Breast epithelium (tissue), 4 donors: ENCODE measurements around the gene IRF3. TPM values are rescaled to one million over a fixed set of nuclear protein-coding genes. Genes with fewer than 3 reads are reported as not detected.
A peak's percentile ranks its signal among the peaks of the same experiment; 100 is the strongest.

ENCODE experiments used
- DNase-seq, 2 donors: peaks; one replicate each; pipeline ENCODE4 v3.0.0-alpha.2; 2019; ENCODE audit warnings: low spot score in 2 of 2
- H3K27ac ChIP-seq, 2 donors: fragments of 200-600 bp; sonication (generic) in 1 of 2; one replicate each; pipeline ENCODE4 v1.5.1; 2016 to 2019; ENCODE audit warnings: mild to moderate bottlenecking in 1 of 2
- H3K27me3 ChIP-seq, 2 donors: fragments of 200-600 bp; sonication (generic) in 1 of 2; one replicate each; pipeline versions ENCODE4 v1.5.1 to v1.6.0; 2017 to 2019; ENCODE audit warnings: control low read depth in 1 of 2, mild to moderate bottlenecking in 1 of 2
- H3K36me3 ChIP-seq: fragments of 200-600 bp; one replicate; pipeline ENCODE4 v1.5.1; 2019
- H3K4me1 ChIP-seq, 2 donors: fragments of 200-600 bp; sonication (generic); one replicate each; pipeline ENCODE4 v1.5.1; 2016 to 2019; ENCODE audit warnings: control low read depth in 1 of 2
- H3K4me3 ChIP-seq, 3 donors: fragments of 200-600 bp; sonication (generic); 1 replicate in 2 of 3; 2 replicates in 1 of 3; pipeline ENCODE4 v1.5.1; 2016 to 2019; ENCODE audit warnings: mild to moderate bottlenecking in 3 of 3, moderate library complexity in 2 of 3
- H3K9me3 ChIP-seq, 2 donors: fragments of 200-600 bp; sonication (generic) in 1 of 2; one replicate each; pipeline ENCODE4 v1.5.1; 2016 to 2019; ENCODE audit warnings: control low read depth in 1 of 2
- CTCF ChIP-seq, 3 donors: fragments of 450-650 bp; IDR thresholded peaks; one replicate each; pipeline ENCODE4 v1.5.1; 2016 to 2017; ENCODE audit warnings: antibody characterized with exemption in 3 of 3, mild to moderate bottlenecking in 3 of 3, moderate library complexity in 3 of 3
- POLR2A ChIP-seq: fragments of 450-650 bp; IDR thresholded peaks from one replicate; pipeline ENCODE4 v1.6.1; 2016; ENCODE audit warnings: antibody characterized with exemption, mild to moderate bottlenecking, moderate library complexity
- POLR2AphosphoS5 ChIP-seq, 3 donors: sonication (generic); formaldehyde crosslinking; IDR thresholded peaks; one replicate each; pipeline ENCODE4 v1.6.1; 2017; ENCODE audit warnings: antibody characterized with exemption in 3 of 3
- intact Hi-C: fragments of 100-400 bp; cut with DNase I; formaldehyde crosslinking; loops from one replicate; pipeline ENCODE4 v1.15.1; 2023; ENCODE audit warnings: low total_unique reads
- total RNA-seq, 3 donors: library from RNA; depleted of rRNA; stranded (reverse); fragments of >200 nt; gene quantifications; one replicate each; pipeline ENCODE4 v1.1.0, GENCODE V29; 2016

Gene IRF3
- total RNA-seq, 3 donors from 2014 or later = 39.7 to 100 (median 52.4) TPM

- intact Hi-C loops = no loop called here
- peak; percentile 99 to 100 for DNase-seq
- no peaks in the 10 kb centered on the region for H3K36me3 ChIP-seq
- peak; percentile 94 to 96 (median 94) for TF ChIP-seq POLR2AphosphoS5 (IDR thresholded peaks at IDR 0.05)
- TF ChIP-seq CTCF (IDR thresholded peaks at IDR 0.05) = peak in 1 of 3 donors; percentile 32
- peak; percentile 78 for TF ChIP-seq POLR2A
- peak within 1 kb of the TSS; percentile 99 to 100 for H3K27ac ChIP-seq
- H3K4me3 ChIP-seq = peak within 1 kb of the TSS; percentile 97 to 99 (median 98)
- H3K4me1 ChIP-seq = peaks cover 5 to 23% of the 10 kb centered on the region in 2 donors
- no peaks in the 10 kb centered on the region for H3K9me3 ChIP-seq
- no peaks in the 10 kb centered on the region for H3K27me3 ChIP-seq
These were observed 25.4 kb downstream of the IRF3 start, which contains the start of gene RRAS for GRCh38 chr19:49640113-49640898. TSS of gene RRAS (minus strand) at chr19:49640143. CDS start at chr19:49640098, 45 bp downstream.

GRCh38 chr19:49639401-49640112, 26.1 kb downstream of the IRF3 start:
- TF ChIP-seq POLR2AphosphoS5 (IDR thresholded peaks at IDR 0.05) = no peak
- no peak for TF ChIP-seq CTCF (IDR thresholded peaks at IDR 0.05)
- no peak for TF ChIP-seq POLR2A
- H3K27ac ChIP-seq = peak overlapping the region; percentile 99 to 100
- no peaks in the 10 kb centered on the region for H3K36me3 ChIP-seq
- no peaks in the 10 kb centered on the region for H3K9me3 ChIP-seq
- intact Hi-C loops = no loop called here
- DNase-seq = peak in 1 of 2 donors; percentile 50
- H3K4me3 ChIP-seq = peak overlapping the region; percentile 97 to 99 (median 98)
- no peaks in the 10 kb centered on the region for H3K27me3 ChIP-seq
- peaks cover 5 to 22% of the 10 kb centered on the region in 2 donors for H3K4me1 ChIP-seq

- intact Hi-C loops = no loop called here
- H3K4me1 ChIP-seq = peaks cover 5 to 9% of the 10 kb centered on the region in 2 donors
- peak overlapping the region; percentile 70 to 100 for H3K27ac ChIP-seq
These were observed 27.6 kb downstream of the IRF3 start for GRCh38 chr19:49637821-49638738.

More at GRCh38 chr19:49637821-49638738, 27.6 kb downstream of the IRF3 start:
- peak overlapping the region; percentile 97 to 99 (median 98) for H3K4me3 ChIP-seq
- H3K27me3 ChIP-seq = no peaks in the 10 kb centered on the region
- TF ChIP-seq POLR2AphosphoS5 (IDR thresholded peaks at IDR 0.05) (no peak), CTCF (IDR thresholded peaks at IDR 0.05) (no peak), POLR2A (no peak)
- no peaks in the 10 kb centered on the region for H3K9me3 ChIP-seq
- peak; percentile 55 to 73 for DNase-seq
- H3K36me3 ChIP-seq = no peaks in the 10 kb centered on the region
